GM12878 (cell line): Measurements from ENCODE around the gene SCEL. TPM values are rescaled to one million over a fixed set of nuclear protein-coding genes. Genes with fewer than 3 reads are reported as not detected.

ENCODE experiments used
- ATAC-seq: fragments of 200-7000 bp; cut with Tn5 transposase; 3 replicates; pipeline ENCODE4 v1.9.1; 2020; ENCODE audit warnings: mild to moderate bottlenecking, moderate library complexity
- BruUV-seq: library from RNA; stranded (reverse); fragments of 400-500 nt; replicated peaks from 2 replicates; lab custom pipeline; 2021; lab: Mats Ljungman, UMichigan
- CTCF ChIA-PET: fragments of 300-600 bp; sonication (Branson Sonifier 250); formaldehyde crosslinking; extraction: SDS; loops from one replicate; lab custom pipeline; 2021; ENCODE audit warnings: inconsistent platforms; lab: Yijun Ruan, JAX
- POLR2A ChIA-PET: fragments of 350-600 bp; formaldehyde crosslinking; extraction: SDS; loops from one replicate; lab custom pipeline; 2021; ENCODE audit warnings: inconsistent platforms; lab: Charles Lee
- RAD21 ChIA-PET: fragments of 300-600 bp; sonication (Branson Sonifier 250); formaldehyde crosslinking; loops from one replicate; lab custom pipeline; 2023; ENCODE audit warnings: antibody characterized with exemption; ENCODE audit not compliant: unreplicated experiment; lab: Charles Lee
- SMC1A ChIA-PET: fragments of 300-600 bp; sonication (Branson Sonifier 250); formaldehyde crosslinking; loops from one replicate; lab custom pipeline; 2023; ENCODE audit not compliant: unreplicated experiment, uncharacterized antibody; lab: Charles Lee
- DNase-seq: peaks from one replicate; pipeline ENCODE4 v3.0.0-alpha.2; 2011; ENCODE audit warnings: low read depth, low spot score
- FAIRE-seq: peaks from 3 replicates; lab custom pipeline; 2011; peaks lifted over from hg19 to GRCh38; lab: Jason Lieb, UNC
- H2AFZ ChIP-seq: 2 replicates; pipeline ENCODE4 v1.6.0; 2011; ENCODE audit warnings: low read depth, low read length, control low read depth; ENCODE audit not compliant: control insufficient read depth
- H3K27ac ChIP-seq: 2 replicates; pipeline ENCODE4 v1.5.1; 2011; ENCODE audit warnings: control low read depth; ENCODE audit not compliant: control insufficient read depth, insufficient read depth
- H3K27me3 ChIP-seq, 2 experiments: replicated peaks in 1 of 2; 2 replicates each; pipeline versions ENCODE4 v1.6.0 to v1.6.1; 2011; ENCODE audit warnings: low read length in 1 of 2; ENCODE audit not compliant: control insufficient read depth in 2 of 2, insufficient read depth in 2 of 2
- H3K36me3 ChIP-seq, 2 experiments: 2 replicates each; pipeline ENCODE4 v1.5.1; 2011; ENCODE audit warnings: low read length in 1 of 2; ENCODE audit not compliant: control insufficient read depth in 2 of 2, insufficient read depth in 2 of 2
- H3K4me1 ChIP-seq: 2 replicates; pipeline ENCODE4 v1.6.1; 2011; ENCODE audit warnings: mild to moderate bottlenecking, low read length, moderate library complexity, mixed read lengths; ENCODE audit not compliant: control insufficient read depth, insufficient read depth
- H3K4me2 ChIP-seq: 2 replicates; pipeline ENCODE4 v1.6.0; 2011; ENCODE audit warnings: control low read depth; ENCODE audit not compliant: control insufficient read depth, insufficient read depth
- H3K4me3 ChIP-seq: fragments of 200-600 bp; sonication (generic); 2 replicates; pipeline ENCODE4 v1.5.1; 2016
- H3K79me2 ChIP-seq: 2 replicates; pipeline ENCODE4 v1.6.0; 2011; ENCODE audit warnings: low read length; ENCODE audit not compliant: control insufficient read depth, insufficient read depth
- H3K9ac ChIP-seq: 2 replicates; pipeline ENCODE4 v1.8.0; 2011; ENCODE audit warnings: low read length, control low read depth, mixed read lengths; ENCODE audit not compliant: control insufficient read depth, insufficient read depth
- H3K9me3 ChIP-seq: replicated peaks from 3 replicates; pipeline ENCODE4 v1.5.1; 2011; ENCODE audit warnings: mild to moderate bottlenecking, low read length; ENCODE audit not compliant: control insufficient read depth, insufficient read depth
- H4K20me1 ChIP-seq: 2 replicates; pipeline ENCODE4 v1.6.0; 2011; ENCODE audit not compliant: control insufficient read depth, insufficient read depth
- CEBPZ ChIP-seq: fragments of 150-350 bp; IDR thresholded peaks from 2 replicates; pipeline ENCODE4 v1.6.1; 2016; ENCODE audit warnings: low read depth, low read length
- JUND ChIP-seq: IDR thresholded peaks from 2 replicates; pipeline ENCODE4 v1.6.1; 2012; ENCODE audit warnings: low read depth, mild to moderate bottlenecking, low read length, improper control_type of control experiment, moderate library complexity
- MYC ChIP-seq: IDR thresholded peaks from 2 replicates; pipeline ENCODE4 v1.6.1; 2011; ENCODE audit warnings: mild to moderate bottlenecking, low read length, moderate library complexity, inconsistent platforms; ENCODE audit not compliant: insufficient read depth, insufficient replicate concordance, insufficient read length, severe bottlenecking
- NFYA ChIP-seq: IDR thresholded peaks from 2 replicates; pipeline ENCODE4 v1.6.1; 2011; ENCODE audit warnings: low read depth, mild to moderate bottlenecking, low read length, improper control_type of control experiment, borderline replicate concordance
- NR2C1 ChIP-seq: fragments of 450-650 bp; IDR thresholded peaks from 2 replicates; pipeline ENCODE4 v1.6.1; 2017; ENCODE audit warnings: antibody characterized with exemption, mild to moderate bottlenecking, moderate library complexity
- PAX5 ChIP-seq: IDR thresholded peaks from 2 replicates; pipeline ENCODE4 v1.6.1; 2011; ENCODE audit warnings: low read depth, low read length, borderline replicate concordance
- SMAD1 ChIP-seq: fragments of 450-650 bp; IDR thresholded peaks from 2 replicates; pipeline ENCODE4 v1.6.1; 2018; ENCODE audit warnings: mild to moderate bottlenecking, low read depth; ENCODE audit not compliant: partially characterized antibody
- USF2 ChIP-seq: IDR thresholded peaks from 2 replicates; pipeline ENCODE4 v1.6.1; 2011; ENCODE audit warnings: low read depth, low read length, improper control_type of control experiment, borderline replicate concordance
- WRNIP1 ChIP-seq: IDR thresholded peaks from 2 replicates; pipeline ENCODE4 v1.6.1; 2011; ENCODE audit warnings: low read depth, low read length, improper control_type of control experiment, borderline replicate concordance
- ZBED1 ChIP-seq: IDR thresholded peaks from 2 replicates; pipeline ENCODE4 v1.6.1; 2016; ENCODE audit warnings: borderline replicate concordance
- ZBTB11 ChIP-seq: fragments of 450-650 bp; formaldehyde crosslinking; IDR thresholded peaks from 2 replicates; pipeline ENCODE4 v1.5.0; 2022; ENCODE audit warnings: mild to moderate bottlenecking, missing genetic modification characterization
- WGBS: methylation state at CpG from one replicate; pipeline ENCODE4 v1.1.6; 2016; ENCODE audit warnings: low lambda C conversion rate; ENCODE audit not compliant: insufficient replicate concordance, insufficient coverage; ENCODE audit errors: missing lambda C conversion rate; 5-methylcytosine and 5-hydroxymethylcytosine counted together
- in situ Hi-C: fragments of 300-500 bp; cut with MboI; formaldehyde crosslinking; loops from 9 replicates; pipeline ENCODE4 v1.14.3; 2018; ENCODE audit warnings: mixed read lengths
- intact Hi-C: fragments of 100-400 bp; cut with micrococcal nuclease; formaldehyde crosslinking; loops from one replicate; pipeline ENCODE4 v1.14.2; 2022; ENCODE audit not compliant: unreplicated experiment
- polyA plus RNA-seq, 11 experiments: library from polyadenylated mRNA; depleted of rRNA in 4 of 11; unstranded in 6 of 11; stranded (reverse) in 5 of 11; fragments of >200 nt; fragmentation: Nextera tagmentation in 4 of 11; fragmentation: Illumina TruSeq in 1 of 11; extraction: Ambion mirVana in 4 of 11; extraction: Trizol in 1 of 11; gene quantifications; 1 replicate in 1 of 11; 2 replicates in 10 of 11; pipeline versions ENCODE4 v1.2.1 to v1.2.3, GENCODE V29; 2011 to 2016; ENCODE audit warnings: inconsistent platforms in 2 of 11, missing spikeins in 2 of 11, low read depth in 1 of 11
- total RNA-seq, 4 experiments: library from RNA; depleted of rRNA in 3 of 4; stranded (reverse); fragments of >200 nt in 3 of 4; fragmentation: Illumina TruSeq in 1 of 4; extraction: Trizol in 1 of 4; gene quantifications; 2 replicates each; pipeline versions ENCODE4 v1.2.1 to v1.2.3, GENCODE V29; 2013 to 2021
- TF ChIP-seq, protein P1 (sequence below): fragments of 450-650 bp; formaldehyde crosslinking; IDR thresholded peaks from 2 replicates; pipeline ENCODE4 v1.4.0; 2022; ENCODE audit warnings: mild to moderate bottlenecking, moderate library complexity

SCEL gene
- total and polyA plus RNA-seq, 10 of the 15 experiments (the other 5 are each of a cell fraction or from before 2014, with no cell fraction given) = 0.09 to 0.68 (median 0.16) TPM; not detected in 1

DNA sequence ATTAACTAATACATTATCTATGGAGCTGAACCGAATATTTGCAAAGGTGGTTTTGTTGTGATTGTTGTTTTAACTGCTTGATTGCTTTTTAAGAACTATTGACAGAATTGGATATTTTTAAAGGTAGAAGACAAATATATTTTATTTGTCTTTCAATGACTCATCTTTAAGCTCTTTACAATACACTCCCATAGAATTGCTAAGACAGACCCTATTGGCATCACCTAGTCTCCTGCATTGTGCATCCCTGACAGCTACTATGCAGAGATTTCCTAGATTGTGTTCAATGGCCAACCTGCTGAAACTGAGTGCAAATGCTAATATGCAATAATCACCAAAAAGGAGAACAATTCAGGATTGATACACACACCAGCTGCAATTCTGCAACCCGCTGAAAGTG lies 19.7 kb upstream of the SCEL start:
- intact Hi-C loops = no loop called here
- FAIRE-seq = no peak
- in situ Hi-C loops = no loop called here
- 73% methylated on average over 2 of the region's 2 CpGs for WGBS
- ChIA-PET CTCF (interaction anchor here (1.5 to 2.1 kb wide), 3 partner anchors 9 to 49 kb away, joined by 4 to 9 read pairs (median 5); no protein-coding TSS in a partner anchor), RAD21 (interaction anchor here (1.4 to 1.5 kb wide), 3 partner anchors 13 to 29 kb away, joined by 6 to 7 read pairs (median 7); no protein-coding TSS in a partner anchor), POLR2A (interaction anchor here (0.6 kb wide), 1 partner anchor 86 kb away, joined by 3 read pairs; no protein-coding TSS in a partner anchor), SMC1A (interaction anchor here (0.7 to 5.5 kb wide), 15 partner anchors 10 to 244 kb away, joined by 3 to 57 read pairs (median 4); no protein-coding TSS in a partner anchor)
- Histone ChIP-seq H3K4me1 (peaks cover 14% of the 10 kb centered on the region; the same call in 1 of the 2 replicates), H3K9me3 (no peaks in the 10 kb centered on the region), H3K9ac (no peak overlapping the region), H3K4me3 (no peak overlapping the region), H3K36me3 (no peaks in the 10 kb centered on the region), H4K20me1 (no peaks in the 10 kb centered on the region), H3K4me2 (no peak overlapping the region), H2AFZ (no peak overlapping the region), H3K27ac (no peak overlapping the region), H3K27me3 (no peaks in the 10 kb centered on the region), H3K79me2 (no peaks in the 10 kb centered on the region)
- no TSS peak for BruUV-seq
- no peak for ATAC-seq
- no peak for DNase-seq
- TF ChIP-seq CEBPZ (no peak), SMAD1 (no peak), WRNIP1 (no peak), JUND (no peak), ZBED1 (no peak), MYC (no peak), NFYA (no peak), ZBTB11 (CRISPR knock-in tag) (no peak), USF2 (no peak), PAX5 (no peak), NR2C1 (no peak)
- TF ChIP-seq, protein P1, sequence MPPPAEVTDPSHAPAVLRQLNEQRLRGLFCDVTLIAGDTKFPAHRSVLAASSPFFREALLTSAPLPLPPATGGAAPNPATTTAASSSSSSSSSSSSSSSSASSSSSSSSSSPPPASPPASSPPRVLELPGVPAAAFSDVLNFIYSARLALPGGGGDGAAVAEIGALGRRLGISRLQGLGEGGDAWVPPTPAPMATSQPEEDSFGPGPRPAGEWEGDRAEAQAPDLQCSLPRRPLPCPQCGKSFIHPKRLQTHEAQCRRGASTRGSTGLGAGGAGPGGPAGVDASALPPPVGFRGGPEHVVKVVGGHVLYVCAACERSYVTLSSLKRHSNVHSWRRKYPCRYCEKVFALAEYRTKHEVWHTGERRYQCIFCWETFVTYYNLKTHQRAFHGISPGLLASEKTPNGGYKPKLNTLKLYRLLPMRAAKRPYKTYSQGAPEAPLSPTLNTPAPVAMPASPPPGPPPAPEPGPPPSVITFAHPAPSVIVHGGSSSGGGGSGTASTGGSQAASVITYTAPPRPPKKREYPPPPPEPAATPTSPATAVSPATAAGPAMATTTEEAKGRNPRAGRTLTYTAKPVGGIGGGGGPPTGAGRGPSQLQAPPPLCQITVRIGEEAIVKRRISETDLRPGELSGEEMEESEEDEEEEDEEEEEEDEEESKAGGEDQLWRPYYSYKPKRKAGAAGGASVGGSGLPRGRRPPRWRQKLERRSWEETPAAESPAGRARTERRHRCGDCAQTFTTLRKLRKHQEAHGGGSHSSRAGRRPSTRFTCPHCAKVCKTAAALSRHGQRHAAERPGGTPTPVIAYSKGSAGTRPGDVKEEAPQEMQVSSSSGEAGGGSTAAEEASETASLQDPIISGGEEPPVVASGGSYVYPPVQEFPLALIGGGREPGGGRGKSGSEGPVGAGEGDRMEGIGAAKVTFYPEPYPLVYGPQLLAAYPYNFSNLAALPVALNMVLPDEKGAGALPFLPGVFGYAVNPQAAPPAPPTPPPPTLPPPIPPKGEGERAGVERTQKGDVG (CRISPR knock-in tag) = no peak
